ENCODE results near the gene CNTNAP2. TPM values are rescaled to one million over a fixed set of nuclear protein-coding genes. Genes with fewer than 3 reads are reported as not detected.

CNTNAP2 gene
- total and polyA plus RNA-seq, 2 donors from 2014 or later: 0.06 to 0.13 TPM

DNA sequence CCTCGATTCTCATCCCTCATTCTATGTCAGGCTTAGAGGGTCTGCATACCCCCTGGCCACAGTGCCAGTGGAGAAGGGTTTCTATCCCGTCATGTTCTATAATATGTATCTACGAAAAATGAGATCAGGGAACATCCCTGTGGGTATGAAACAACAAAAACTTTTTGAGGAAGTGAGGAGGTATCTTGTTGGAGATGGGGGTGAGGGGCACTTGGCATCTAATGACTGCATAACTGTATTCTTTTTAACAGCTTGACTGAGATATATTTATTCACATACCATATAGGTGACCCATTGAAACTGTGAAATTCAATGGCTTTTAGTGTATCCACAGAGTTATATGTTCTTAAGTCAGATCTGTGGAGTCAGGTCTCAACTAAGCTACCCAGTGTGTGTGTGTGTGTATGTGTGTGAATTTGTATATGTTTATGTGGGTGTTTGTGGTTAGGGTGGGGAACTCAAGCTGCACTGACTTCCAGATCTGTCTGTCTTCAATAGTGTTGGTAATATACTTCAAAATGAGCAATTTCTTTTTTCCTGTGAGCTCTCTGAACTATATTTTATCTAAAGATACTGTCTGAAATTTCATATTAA is 528.9 kb downstream of the CNTNAP2 start:
- Histone ChIP-seq H3K36me3 (ENCODE audit: control insufficient read depth in 2 of 3, insufficient read depth in 3 of 3, low read length in 3 of 3) (no peaks in the 10 kb centered on the region), H3K27me3 (ENCODE audit: control insufficient read depth, insufficient read depth, low read length) (no peaks in the 10 kb centered on the region), H3K4me3 (ENCODE audit: low read length in 3 of 3) (no peak overlapping the region), H3K9me3 (ENCODE audit: control insufficient read depth in 2 of 3, insufficient read depth in 1 of 3, low read length in 3 of 3) (no peaks in the 10 kb centered on the region), H3K4me1 (ENCODE audit: control insufficient read depth in 2 of 3, insufficient read depth in 2 of 3, low read depth in 1 of 3, low read length in 3 of 3) (no peaks in the 10 kb centered on the region), H3K9ac (ENCODE audit: low read length in 3 of 3) (no peak overlapping the region), H3K27ac (ENCODE audit: low read depth in 2 of 2, low read length in 2 of 2) (no peak overlapping the region)
- FAIRE-seq (no peak), DNase-seq (no peak)
- TF ChIP-seq, protein P1, sequence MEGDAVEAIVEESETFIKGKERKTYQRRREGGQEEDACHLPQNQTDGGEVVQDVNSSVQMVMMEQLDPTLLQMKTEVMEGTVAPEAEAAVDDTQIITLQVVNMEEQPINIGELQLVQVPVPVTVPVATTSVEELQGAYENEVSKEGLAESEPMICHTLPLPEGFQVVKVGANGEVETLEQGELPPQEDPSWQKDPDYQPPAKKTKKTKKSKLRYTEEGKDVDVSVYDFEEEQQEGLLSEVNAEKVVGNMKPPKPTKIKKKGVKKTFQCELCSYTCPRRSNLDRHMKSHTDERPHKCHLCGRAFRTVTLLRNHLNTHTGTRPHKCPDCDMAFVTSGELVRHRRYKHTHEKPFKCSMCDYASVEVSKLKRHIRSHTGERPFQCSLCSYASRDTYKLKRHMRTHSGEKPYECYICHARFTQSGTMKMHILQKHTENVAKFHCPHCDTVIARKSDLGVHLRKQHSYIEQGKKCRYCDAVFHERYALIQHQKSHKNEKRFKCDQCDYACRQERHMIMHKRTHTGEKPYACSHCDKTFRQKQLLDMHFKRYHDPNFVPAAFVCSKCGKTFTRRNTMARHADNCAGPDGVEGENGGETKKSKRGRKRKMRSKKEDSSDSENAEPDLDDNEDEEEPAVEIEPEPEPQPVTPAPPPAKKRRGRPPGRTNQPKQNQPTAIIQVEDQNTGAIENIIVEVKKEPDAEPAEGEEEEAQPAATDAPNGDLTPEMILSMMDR (IDR thresholded peaks at IDR 0.05; ENCODE audit: borderline replicate concordance, extremely low read depth, insufficient read depth): no peak
- intact Hi-C loops (cut with DNase I): no loop called here

DNA sequence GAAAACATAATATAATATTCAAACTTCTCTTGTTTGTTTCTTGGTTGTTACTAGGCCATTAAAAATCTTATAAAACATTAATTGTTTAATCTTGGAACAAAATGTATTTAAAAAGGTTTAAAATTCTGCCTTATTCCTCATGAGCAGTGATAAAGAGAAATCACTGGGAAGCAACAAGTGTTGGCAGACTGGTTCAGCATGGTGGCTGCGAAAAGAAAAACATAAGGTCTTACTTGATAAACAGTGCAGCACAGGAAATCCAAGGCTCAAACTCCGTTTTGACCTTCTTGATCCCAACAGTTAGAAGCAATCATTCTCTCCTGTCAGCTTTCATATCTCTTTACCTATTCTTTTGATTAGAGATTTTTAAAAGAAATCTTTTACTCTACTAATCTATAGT is 530.8 kb downstream of the CNTNAP2 start:
- TF ChIP-seq, protein P1 (IDR thresholded peaks at IDR 0.05; ENCODE audit: borderline replicate concordance, extremely low read depth, insufficient read depth): no peak
- Histone ChIP-seq H3K27me3 (ENCODE audit: control insufficient read depth, insufficient read depth, low read length) (no peaks in the 10 kb centered on the region), H3K4me1 (ENCODE audit: control insufficient read depth in 2 of 3, insufficient read depth in 2 of 3, low read depth in 1 of 3, low read length in 3 of 3) (no peaks in the 10 kb centered on the region), H3K9me3 (ENCODE audit: control insufficient read depth in 2 of 3, insufficient read depth in 1 of 3, low read length in 3 of 3) (no peaks in the 10 kb centered on the region), H3K9ac (ENCODE audit: low read length in 3 of 3) (no peak overlapping the region), H3K27ac (ENCODE audit: low read depth in 2 of 2, low read length in 2 of 2) (no peak overlapping the region), H3K36me3 (ENCODE audit: control insufficient read depth in 2 of 3, insufficient read depth in 3 of 3, low read length in 3 of 3) (no peaks in the 10 kb centered on the region), H3K4me3 (ENCODE audit: low read length in 3 of 3) (no peak overlapping the region)
- intact Hi-C loops (cut with DNase I): no loop called here
- DNase-seq (no peak), FAIRE-seq (no peak)

DNA sequence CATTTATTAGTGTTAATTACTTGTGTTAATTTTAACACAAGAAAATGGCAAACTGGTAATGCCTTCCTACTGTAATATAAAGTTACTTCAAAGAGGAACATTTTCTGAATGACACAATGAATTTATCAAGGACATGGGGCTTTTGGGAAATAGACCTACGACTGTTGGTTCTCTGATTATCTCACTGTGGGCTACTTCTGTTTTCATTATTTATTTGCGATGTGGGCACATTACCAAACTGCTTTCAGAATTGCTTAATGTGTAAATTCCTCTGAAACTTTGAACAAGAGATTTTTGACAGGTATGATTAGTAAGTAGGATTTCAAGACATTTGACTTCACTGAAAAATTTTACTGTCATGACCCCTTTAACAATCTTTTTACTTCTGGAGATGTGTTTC is 535.6 kb downstream of the CNTNAP2 start:
- Histone ChIP-seq H3K27me3 (ENCODE audit: control insufficient read depth, insufficient read depth, low read length) (no peaks in the 10 kb centered on the region), H3K4me3 (ENCODE audit: low read length in 3 of 3) (no peak overlapping the region), H3K9me3 (ENCODE audit: control insufficient read depth in 2 of 3, insufficient read depth in 1 of 3, low read length in 3 of 3) (no peaks in the 10 kb centered on the region), H3K4me1 (ENCODE audit: control insufficient read depth in 2 of 3, insufficient read depth in 2 of 3, low read depth in 1 of 3, low read length in 3 of 3) (no peaks in the 10 kb centered on the region), H3K27ac (ENCODE audit: low read depth in 2 of 2, low read length in 2 of 2) (no peak overlapping the region), H3K36me3 (ENCODE audit: control insufficient read depth in 2 of 3, insufficient read depth in 3 of 3, low read length in 3 of 3) (no peaks in the 10 kb centered on the region), H3K9ac (ENCODE audit: low read length in 3 of 3) (no peak overlapping the region)
- TF ChIP-seq, protein P1 (IDR thresholded peaks at IDR 0.05; ENCODE audit: borderline replicate concordance, extremely low read depth, insufficient read depth): no peak
- intact Hi-C loops (cut with DNase I): no loop called here
- DNase-seq (no peak), FAIRE-seq (no peak)

DNA sequence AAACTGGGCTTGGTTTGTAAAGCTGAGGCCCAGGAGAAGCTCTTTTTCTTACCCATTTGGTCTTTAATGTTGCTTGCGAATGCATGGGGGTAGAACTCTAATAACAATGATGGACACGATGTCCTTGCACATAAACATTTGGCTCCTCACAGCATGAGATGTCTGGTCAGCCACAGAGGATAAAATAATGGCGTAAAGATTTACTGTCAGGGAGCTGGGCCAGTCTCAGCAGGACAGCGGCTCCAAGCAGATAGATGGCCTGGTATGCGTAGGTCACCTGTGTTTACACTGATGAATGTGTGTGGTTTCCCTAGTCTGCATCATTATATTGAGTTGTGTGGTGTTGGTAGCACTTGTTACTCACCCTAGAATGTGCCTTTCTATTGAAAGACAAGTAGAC is 537.4 kb downstream of the CNTNAP2 start:
- Histone ChIP-seq H3K27me3 (ENCODE audit: control insufficient read depth, insufficient read depth, low read length) (no peaks in the 10 kb centered on the region), H3K9ac (ENCODE audit: low read length in 3 of 3) (no peak overlapping the region), H3K36me3 (ENCODE audit: control insufficient read depth in 2 of 3, insufficient read depth in 3 of 3, low read length in 3 of 3) (no peaks in the 10 kb centered on the region), H3K27ac (ENCODE audit: low read depth in 2 of 2, low read length in 2 of 2) (no peak overlapping the region), H3K4me3 (ENCODE audit: low read length in 3 of 3) (no peak overlapping the region), H3K4me1 (ENCODE audit: control insufficient read depth in 2 of 3, insufficient read depth in 2 of 3, low read depth in 1 of 3, low read length in 3 of 3) (no peaks in the 10 kb centered on the region), H3K9me3 (ENCODE audit: control insufficient read depth in 2 of 3, insufficient read depth in 1 of 3, low read length in 3 of 3) (no peaks in the 10 kb centered on the region)
- FAIRE-seq: no peak
- TF ChIP-seq, protein P1 (IDR thresholded peaks at IDR 0.05; ENCODE audit: borderline replicate concordance, extremely low read depth, insufficient read depth): no peak
- intact Hi-C loops (cut with DNase I): no loop called here
- peak in 3 of 5 donors; percentile 54 to 67 (median 64) for DNase-seq
